Upper lobe of left lung (tissue), 6 donors: Measurements from ENCODE around the gene STRBP. TPM values are rescaled to one million over a fixed set of nuclear protein-coding genes. Genes with fewer than 3 reads are reported as not detected.

Experiments
- ATAC-seq, 2 donors: fragments of 200-7000 bp; cut with Tn5 transposase; one replicate each; pipeline ENCODE4 v1.9.1; 2022; ENCODE audit warnings: mild to moderate bottlenecking in 2 of 2, moderate library complexity in 2 of 2; ENCODE audit not compliant: low FRiP score in 2 of 2
- DNase-seq, 2 donors: peaks; one replicate each; pipeline ENCODE4 v3.0.0-alpha.2; 2019 to 2020
- H3K27ac ChIP-seq, 4 donors: fragments of 200-600 bp; sonication (generic); one replicate each; pipeline ENCODE4 v1.5.1; 2016 to 2019
- H3K27me3 ChIP-seq, 4 donors: fragments of 200-600 bp; sonication (generic); one replicate each; pipeline ENCODE4 v1.5.1; 2017 to 2019
- H3K36me3 ChIP-seq, 4 donors: fragments of 200-600 bp; sonication (generic); one replicate each; pipeline ENCODE4 v1.5.1; 2016 to 2019
- H3K4me1 ChIP-seq, 4 donors: fragments of 200-600 bp; sonication (generic); one replicate each; pipeline ENCODE4 v1.5.1; 2018 to 2019
- H3K4me3 ChIP-seq, 4 donors: fragments of 200-600 bp; sonication (generic); one replicate each; pipeline ENCODE4 v1.5.1; 2017 to 2019; ENCODE audit warnings: mild to moderate bottlenecking in 2 of 4, moderate library complexity in 1 of 4
- H3K9me3 ChIP-seq, 4 donors: fragments of 200-600 bp; sonication (generic); one replicate each; pipeline ENCODE4 v1.5.1; 2018 to 2019
- EP300 ChIP-seq, 4 donors: sonication (generic); formaldehyde crosslinking; IDR thresholded peaks; one replicate each; pipeline ENCODE4 v1.5.1; 2017; ENCODE audit warnings: antibody characterized with exemption in 4 of 4, control low read depth in 2 of 4
- POLR2A ChIP-seq, 4 donors: fragments of 450-650 bp; IDR thresholded peaks; one replicate each; pipeline ENCODE4 v1.5.1; 2016 to 2017; ENCODE audit warnings: antibody characterized with exemption in 4 of 4, mild to moderate bottlenecking in 2 of 4
- POLR2AphosphoS5 ChIP-seq, 2 donors: sonication (generic); formaldehyde crosslinking; IDR thresholded peaks; one replicate each; pipeline ENCODE4 v1.5.1; 2017; ENCODE audit warnings: antibody characterized with exemption in 2 of 2
- WGBS, 2 donors: methylation state at CpG; one replicate each; pipeline ENCODE4 v1.1.5; 2017 to 2018; 5-methylcytosine and 5-hydroxymethylcytosine counted together
- total RNA-seq, 6 donors: library from RNA; depleted of rRNA in 4 of 6; stranded (reverse); fragments of >200 nt in 4 of 6; gene quantifications; one replicate each; pipeline versions ENCODE4 v1.1.0 to v1.2.1, GENCODE V29; 2016 to 2021
- TF ChIP-seq, protein P1 (sequence below), 6 experiments: fragments of 450-650 bp in 4 of 6; fragments of 200-600 bp in 2 of 6; sonication (generic) in 2 of 6; IDR thresholded peaks; one replicate each; pipeline ENCODE4 v1.5.1; 2016 to 2019; ENCODE audit warnings: antibody characterized with exemption in 6 of 6
- donor health status: DM: no; HTN: no; CAD: no; lungs with moderate emphysema.
- donor health status: DM: no; HTN: yes; CAD: no; lungs with severe emphysema.

The STRBP gene
- total RNA-seq, 6 donors from 2014 or later = 10.2 to 61.8 (median 17.8) TPM

DNA sequence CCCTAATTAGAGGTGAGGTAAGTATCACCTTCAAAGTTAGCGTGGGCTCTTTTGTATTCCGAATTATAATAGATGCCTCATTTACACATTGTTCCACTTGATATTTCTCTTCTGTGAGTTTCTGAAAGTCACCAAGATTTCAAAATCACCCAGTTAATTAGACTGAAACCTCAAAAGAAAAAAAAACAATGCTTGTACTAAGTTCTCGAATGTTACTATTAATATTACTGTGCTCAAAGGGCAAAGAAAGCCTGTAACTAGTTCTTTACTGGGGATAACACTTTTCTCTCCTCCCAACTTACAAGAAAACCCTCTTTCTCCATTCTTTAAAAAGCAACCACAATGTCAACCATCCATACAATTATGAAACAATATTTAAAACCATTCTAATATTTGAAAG is 98.5 kb downstream of the STRBP start:
- DNase-seq (no peak), ATAC-seq (no peak)
- Histone ChIP-seq H3K4me1 (no peaks in the 10 kb centered on the region), H3K27me3 (no peaks in the 10 kb centered on the region), H3K4me3 (no peak overlapping the region), H3K36me3 (no peaks in the 10 kb centered on the region), H3K27ac (no peak overlapping the region), H3K9me3 (no peaks in the 10 kb centered on the region)
- TF ChIP-seq, protein P1, sequence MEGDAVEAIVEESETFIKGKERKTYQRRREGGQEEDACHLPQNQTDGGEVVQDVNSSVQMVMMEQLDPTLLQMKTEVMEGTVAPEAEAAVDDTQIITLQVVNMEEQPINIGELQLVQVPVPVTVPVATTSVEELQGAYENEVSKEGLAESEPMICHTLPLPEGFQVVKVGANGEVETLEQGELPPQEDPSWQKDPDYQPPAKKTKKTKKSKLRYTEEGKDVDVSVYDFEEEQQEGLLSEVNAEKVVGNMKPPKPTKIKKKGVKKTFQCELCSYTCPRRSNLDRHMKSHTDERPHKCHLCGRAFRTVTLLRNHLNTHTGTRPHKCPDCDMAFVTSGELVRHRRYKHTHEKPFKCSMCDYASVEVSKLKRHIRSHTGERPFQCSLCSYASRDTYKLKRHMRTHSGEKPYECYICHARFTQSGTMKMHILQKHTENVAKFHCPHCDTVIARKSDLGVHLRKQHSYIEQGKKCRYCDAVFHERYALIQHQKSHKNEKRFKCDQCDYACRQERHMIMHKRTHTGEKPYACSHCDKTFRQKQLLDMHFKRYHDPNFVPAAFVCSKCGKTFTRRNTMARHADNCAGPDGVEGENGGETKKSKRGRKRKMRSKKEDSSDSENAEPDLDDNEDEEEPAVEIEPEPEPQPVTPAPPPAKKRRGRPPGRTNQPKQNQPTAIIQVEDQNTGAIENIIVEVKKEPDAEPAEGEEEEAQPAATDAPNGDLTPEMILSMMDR (IDR thresholded peaks at IDR 0.05) = no peak
- 81 to 82% methylated on average over 3 of the region's 3 CpGs for WGBS, 2 donors

DNA sequence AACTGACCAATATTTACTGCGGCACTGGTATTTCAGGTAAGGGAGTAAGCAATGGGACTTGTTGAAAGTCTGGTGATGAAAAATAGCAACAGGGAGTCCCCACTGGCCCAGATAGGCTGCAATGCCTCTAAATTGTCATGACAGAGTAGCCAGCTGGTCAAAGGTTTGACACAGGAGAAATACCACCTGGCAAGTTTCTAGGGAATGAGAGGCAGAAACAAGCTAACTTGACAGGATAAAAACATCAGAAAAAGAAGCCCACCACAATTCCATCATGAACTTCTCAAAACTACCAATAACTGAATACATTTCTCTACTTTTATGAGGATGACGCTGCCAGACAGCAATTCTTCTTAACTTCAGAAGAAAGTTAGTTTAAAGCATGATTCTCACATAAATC is 99.8 kb downstream of the STRBP start:
- DNase-seq (no peak), ATAC-seq (no peak)
- Histone ChIP-seq H3K4me3 (no peak overlapping the region), H3K4me1 (no peaks in the 10 kb centered on the region), H3K27me3 (no peaks in the 10 kb centered on the region), H3K9me3 (no peaks in the 10 kb centered on the region), H3K36me3 (no peaks in the 10 kb centered on the region), H3K27ac (no peak overlapping the region)
- TF ChIP-seq POLR2AphosphoS5 (IDR thresholded peaks at IDR 0.05) = no peak
- TF ChIP-seq, protein P1 (IDR thresholded peaks at IDR 0.05) = no peak
- TF ChIP-seq EP300 (IDR thresholded peaks at IDR 0.05) = no peak
- TF ChIP-seq POLR2A (IDR thresholded peaks at IDR 0.05) = no peak
- WGBS, 2 donors = 96 to 97% methylated on average over 2 of the region's 2 CpGs

GRCh38 chr9:123167474-123167873 is 100.9 kb downstream of the STRBP start:
- DNase-seq (no peak), ATAC-seq (no peak)
- WGBS, 2 donors = 88 to 90% methylated on average over 1 of the region's 1 CpG

GRCh38 chr9:123165813-123166212 is 102.6 kb downstream of the STRBP start:
- ATAC-seq (no peak), DNase-seq (no peak)
- Histone ChIP-seq H3K36me3 (no peaks in the 10 kb centered on the region), H3K27ac (no peak overlapping the region), H3K9me3 (no peaks in the 10 kb centered on the region), H3K27me3 (no peaks in the 10 kb centered on the region), H3K4me1 (peaks cover 0 to 4% (median 0%) of the 10 kb centered on the region in 4 donors), H3K4me3 (no peak overlapping the region)
- TF ChIP-seq EP300 (IDR thresholded peaks at IDR 0.05) = no peak
- no peak for TF ChIP-seq POLR2A (IDR thresholded peaks at IDR 0.05)
- 94 to 100% methylated on average over 1 of the region's 1 CpG for WGBS, 2 donors

More at GRCh38 chr9:123167474-123167873, 100.9 kb downstream of the STRBP start:
- H3K4me3 ChIP-seq = no peak overlapping the region
- H3K27ac ChIP-seq = no peak overlapping the region
- H3K27me3 ChIP-seq = no peaks in the 10 kb centered on the region
- no peaks in the 10 kb centered on the region for H3K9me3 ChIP-seq
- TF ChIP-seq POLR2AphosphoS5 (IDR thresholded peaks at IDR 0.05) (no peak), POLR2A (IDR thresholded peaks at IDR 0.05) (no peak), EP300 (IDR thresholded peaks at IDR 0.05) (no peak)
- TF ChIP-seq, protein P1 (IDR thresholded peaks at IDR 0.05) = no peak
- no peaks in the 10 kb centered on the region for H3K36me3 ChIP-seq
- peaks cover 0 to under 1% (median 0%) of the 10 kb centered on the region in 4 donors for H3K4me1 ChIP-seq

DNA sequence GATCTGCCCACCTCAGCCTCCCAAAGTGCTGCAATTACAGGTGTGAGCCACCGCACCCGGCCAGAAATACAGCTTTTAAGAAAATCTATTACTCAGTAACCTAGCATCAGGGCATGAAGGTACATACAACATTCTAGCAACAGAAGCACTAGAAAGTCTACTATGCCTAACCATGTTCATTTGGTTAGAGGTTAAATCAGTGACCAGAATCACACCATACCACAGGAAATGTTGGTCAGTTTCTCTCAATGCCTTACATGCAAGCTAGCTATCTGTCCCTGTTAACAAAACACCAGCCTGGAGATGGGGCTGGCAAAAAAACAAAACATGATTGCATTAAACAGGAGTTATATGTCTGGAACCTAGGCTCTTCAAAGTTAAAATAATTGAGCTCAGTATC is 104.1 kb downstream of the STRBP start:
- Histone ChIP-seq H3K27me3 (no peaks in the 10 kb centered on the region), H3K9me3 (no peaks in the 10 kb centered on the region), H3K4me1 (peaks cover 0 to 4% (median 0%) of the 10 kb centered on the region in 4 donors), H3K4me3 (no peak overlapping the region), H3K36me3 (no peaks in the 10 kb centered on the region), H3K27ac (no peak overlapping the region)
- WGBS, 2 donors = 96 to 100% methylated on average over 2 of the region's 2 CpGs
- no peak for ATAC-seq
- no peak for DNase-seq
- TF ChIP-seq POLR2A (IDR thresholded peaks at IDR 0.05) (no peak), POLR2AphosphoS5 (IDR thresholded peaks at IDR 0.05) (no peak), EP300 (IDR thresholded peaks at IDR 0.05) (no peak)
- TF ChIP-seq, protein P1 (IDR thresholded peaks at IDR 0.05) = no peak
